ENCODE results near the gene TRIM15. TPM values are rescaled to one million over a fixed set of nuclear protein-coding genes. Genes with fewer than 3 reads are reported as not detected.
"Not testable (repeated sequence)": the region's sequence is repeated elsewhere in the genome, so short reads cannot be mapped to it uniquely, and the experiment has no call there.

Gene TRIM15
- total RNA-seq, 1 donor from 2014 or later, result not detected

- no peak for DNase-seq (ENCODE audit: low read depth in 2 of 2)
Measured at GRCh38 chr6:30198166-30199084, 35.1 kb downstream of the TRIM15 start.

GRCh38 chr6:30200551-30201281, 37.4 kb downstream of the TRIM15 start:
- DNase-seq (ENCODE audit: low read depth in 2 of 2), result no peak

- DNase-seq (ENCODE audit: low read depth in 2 of 2), result no peak
Measured at GRCh38 chr6:30202366-30202765, 39.0 kb downstream of the TRIM15 start.

- DNase-seq (ENCODE audit: low read depth in 2 of 2), result no peak
Measured at GRCh38 chr6:30204116-30204515, 40.8 kb downstream of the TRIM15 start.

- DNase-seq (ENCODE audit: low read depth in 2 of 2), result no peak
Measured at GRCh38 chr6:30206152-30206551, 42.8 kb downstream of the TRIM15 start.

GRCh38 chr6:30206799-30207618, 43.7 kb downstream of the TRIM15 start:
- DNase-seq (ENCODE audit: low read depth in 2 of 2), result peak in 1 of 2 donors; percentile 6

- peak in 1 of 2 donors; percentile 29 for DNase-seq (ENCODE audit: low read depth in 2 of 2)
Measured at GRCh38 chr6:30207619-30208295, 44.4 kb downstream of the TRIM15 start.

- DNase-seq (ENCODE audit: low read depth in 2 of 2), result no peak
Measured at GRCh38 chr6:30211306-30211705, 48.0 kb downstream of the TRIM15 start.

- DNase-seq (ENCODE audit: low read depth in 2 of 2), result no peak
Measured at GRCh38 chr6:30211899-30212298, 48.6 kb downstream of the TRIM15 start.

GRCh38 chr6:30212865-30213666, 49.7 kb downstream of the TRIM15 start, which contains the start of gene TRIM26:
Gene TRIM26, minus strand, starts transcription at chr6:30213406. Its CDS starts 14,303 bp downstream, at chr6:30199103.
- peak; percentile 93 to 96 for DNase-seq (ENCODE audit: low read depth in 2 of 2)

- DNase-seq (ENCODE audit: low read depth in 2 of 2), result no peak
Measured at GRCh38 chr6:30213667-30213956, 50.3 kb downstream of the TRIM15 start.

- DNase-seq (ENCODE audit: low read depth in 2 of 2), result peak; percentile 48 to 85
Measured at GRCh38 chr6:30213957-30214656, 50.8 kb downstream of the TRIM15 start.

- DNase-seq (ENCODE audit: low read depth in 2 of 2), result no peak
Measured at GRCh38 chr6:30214657-30214982, 51.3 kb downstream of the TRIM15 start.

GRCh38 chr6:30216096-30216495, 52.8 kb downstream of the TRIM15 start:
- DNase-seq (ENCODE audit: low read depth in 2 of 2), result no peak

GRCh38 chr6:30219244-30219643, 55.9 kb downstream of the TRIM15 start:
- peak; percentile 40 to 60 for DNase-seq (ENCODE audit: low read depth in 2 of 2)

- not testable (repeated sequence) for DNase-seq (ENCODE audit: low read depth in 2 of 2)
Measured at GRCh38 chr6:30221395-30221794, 58.0 kb downstream of the TRIM15 start.

GRCh38 chr6:30221956-30222355, 58.6 kb downstream of the TRIM15 start:
- DNase-seq (ENCODE audit: low read depth in 2 of 2), result not testable (repeated sequence)

Measured in dermis microvascular lymphatic vessel endothelial cell (primary cell).